SK-N-SH (cell line): ENCODE results near the gene CTSS.

ENCODE experiments used
- CTCF ChIP-seq: fragments of 200-600 bp; sonication (generic); IDR thresholded peaks from 2 replicates; pipeline ENCODE4 v1.6.1; 2017; ENCODE audit warnings: antibody characterized with exemption, mild to moderate bottlenecking, moderate library complexity
- EP300 ChIP-seq, 2 experiments: IDR thresholded peaks; 2 replicates each; pipeline versions ENCODE4 v1.4.0 to v1.6.1; 2012; ENCODE audit warnings: borderline replicate concordance in 1 of 2, low read depth in 1 of 2, low read length in 1 of 2
- EZH2phosphoT487 ChIP-seq: fragments of 200-600 bp; sonication (generic); IDR thresholded peaks from 2 replicates; pipeline ENCODE4 v1.6.1; 2017; ENCODE audit warnings: low read depth, mixed run types, mild to moderate bottlenecking, antibody characterized with exemption, moderate library complexity, borderline replicate concordance
- FOSL2 ChIP-seq: IDR thresholded peaks from 2 replicates; pipeline ENCODE4 v1.4.0; 2012; ENCODE audit warnings: low read depth, mild to moderate bottlenecking, moderate library complexity, borderline replicate concordance
- IRF3 ChIP-seq: fragments of 150-350 bp; IDR thresholded peaks from 2 replicates; pipeline ENCODE4 v1.6.1; 2016; ENCODE audit warnings: mild to moderate bottlenecking, low read depth, low read length
- JUND ChIP-seq: IDR thresholded peaks from 2 replicates; pipeline ENCODE4 v1.4.0; 2012
- POLR2AphosphoS5 ChIP-seq: IDR thresholded peaks from 2 replicates; pipeline ENCODE4 v1.6.1; 2012; ENCODE audit warnings: low read depth, low read length
- RAD21 ChIP-seq: IDR thresholded peaks from 2 replicates; pipeline ENCODE4 v1.6.1; 2012; ENCODE audit warnings: mild to moderate bottlenecking, low read length
- RXRA ChIP-seq: IDR thresholded peaks from 2 replicates; pipeline ENCODE4 v1.4.0; 2012; ENCODE audit warnings: low read depth, mild to moderate bottlenecking, borderline replicate concordance
- TAF1 ChIP-seq: IDR thresholded peaks from 2 replicates; pipeline ENCODE4 v1.6.1; 2012; ENCODE audit warnings: low read depth, mild to moderate bottlenecking, low read length, moderate library complexity, borderline replicate concordance
- TEAD4 ChIP-seq: IDR thresholded peaks from 2 replicates; pipeline ENCODE4 v1.4.0; 2012; ENCODE audit warnings: mild to moderate bottlenecking, borderline replicate concordance; ENCODE audit not compliant: insufficient read depth
- USF2 ChIP-seq: fragments of 150-350 bp; IDR thresholded peaks from 2 replicates; pipeline ENCODE4 v1.6.1; 2017; ENCODE audit warnings: antibody characterized with exemption, low read length, low read depth, borderline replicate concordance
- TF ChIP-seq, protein P1 (sequence below): IDR thresholded peaks from 2 replicates; pipeline ENCODE4 v1.4.0; 2012; ENCODE audit warnings: low read depth, borderline replicate concordance
- TF ChIP-seq, protein P2 (sequence below): IDR thresholded peaks from 2 replicates; pipeline ENCODE4 v1.4.0; 2012; ENCODE audit warnings: low read depth, borderline replicate concordance

DNA sequence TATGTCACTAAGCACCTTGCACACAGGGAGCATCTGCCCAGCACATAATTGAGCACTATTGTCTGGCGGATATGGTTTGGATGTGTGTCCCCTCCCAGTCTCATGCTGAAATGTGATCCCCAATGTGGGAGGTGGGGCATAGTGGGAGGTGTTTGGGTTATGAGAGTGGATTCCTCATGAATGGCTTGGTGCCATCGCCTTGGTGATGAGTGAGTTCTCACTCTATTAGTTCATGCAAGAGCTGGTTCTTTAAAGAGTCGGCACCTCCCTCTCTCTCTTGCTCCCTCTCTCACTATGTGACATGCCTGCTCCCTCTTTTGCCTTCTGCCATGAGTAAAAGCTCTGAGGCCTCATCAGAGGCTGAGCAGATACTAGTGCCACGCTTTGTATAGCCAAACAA is 32.9 kb upstream of the CTSS start:
- TF ChIP-seq CTCF (no peak), FOSL2 (no peak), USF2 (no peak), IRF3 (no peak), EZH2phosphoT487 (no peak), EP300 (IDR thresholded peaks at IDR 0.05; ENCODE audit: borderline replicate concordance in 1 of 2, low read depth in 1 of 2, low read length in 1 of 2) (no peak), RAD21 (no peak), TAF1 (no peak), TEAD4 (no peak), JUND (no peak), RXRA (no peak), POLR2AphosphoS5 (no peak)
- TF ChIP-seq, protein P1, sequence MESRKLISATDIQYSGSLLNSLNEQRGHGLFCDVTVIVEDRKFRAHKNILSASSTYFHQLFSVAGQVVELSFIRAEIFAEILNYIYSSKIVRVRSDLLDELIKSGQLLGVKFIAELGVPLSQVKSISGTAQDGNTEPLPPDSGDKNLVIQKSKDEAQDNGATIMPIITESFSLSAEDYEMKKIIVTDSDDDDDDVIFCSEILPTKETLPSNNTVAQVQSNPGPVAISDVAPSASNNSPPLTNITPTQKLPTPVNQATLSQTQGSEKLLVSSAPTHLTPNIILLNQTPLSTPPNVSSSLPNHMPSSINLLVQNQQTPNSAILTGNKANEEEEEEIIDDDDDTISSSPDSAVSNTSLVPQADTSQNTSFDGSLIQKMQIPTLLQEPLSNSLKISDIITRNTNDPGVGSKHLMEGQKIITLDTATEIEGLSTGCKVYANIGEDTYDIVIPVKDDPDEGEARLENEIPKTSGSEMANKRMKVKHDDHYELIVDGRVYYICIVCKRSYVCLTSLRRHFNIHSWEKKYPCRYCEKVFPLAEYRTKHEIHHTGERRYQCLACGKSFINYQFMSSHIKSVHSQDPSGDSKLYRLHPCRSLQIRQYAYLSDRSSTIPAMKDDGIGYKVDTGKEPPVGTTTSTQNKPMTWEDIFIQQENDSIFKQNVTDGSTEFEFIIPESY: no peak
- TF ChIP-seq, protein P2, sequence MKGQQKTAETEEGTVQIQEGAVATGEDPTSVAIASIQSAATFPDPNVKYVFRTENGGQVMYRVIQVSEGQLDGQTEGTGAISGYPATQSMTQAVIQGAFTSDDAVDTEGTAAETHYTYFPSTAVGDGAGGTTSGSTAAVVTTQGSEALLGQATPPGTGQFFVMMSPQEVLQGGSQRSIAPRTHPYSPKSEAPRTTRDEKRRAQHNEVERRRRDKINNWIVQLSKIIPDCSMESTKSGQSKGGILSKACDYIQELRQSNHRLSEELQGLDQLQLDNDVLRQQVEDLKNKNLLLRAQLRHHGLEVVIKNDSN: no peak
